H1 (cell line): ENCODE measurements around the gene ERI3. TPM values are rescaled to one million over a fixed set of nuclear protein-coding genes. Genes with fewer than 3 reads are reported as not detected.

Experiments
- CTCF ChIA-PET: fragments of 300-600 bp; sonication (Branson Sonifier 250); formaldehyde crosslinking; loops from one replicate; lab custom pipeline; 2021; ENCODE audit not compliant: partially characterized antibody; lab: Charles Lee
- POLR2A ChIA-PET: fragments of 300-600 bp; sonication (Branson Sonifier 250); formaldehyde crosslinking; loops from one replicate; lab custom pipeline; 2021; ENCODE audit warnings: inconsistent platforms; ENCODE audit not compliant: partially characterized antibody; lab: Charles Lee
- DNase-seq, 2 experiments: peaks; one replicate each; pipeline versions ENCODE4 v3.0.0 to v3.0.0-alpha.2; 2010 to 2022; ENCODE audit warnings: low spot score in 2 of 2, low read depth in 1 of 2, mixed read lengths in 1 of 2
- FAIRE-seq: peaks from 2 replicates; lab custom pipeline; 2011; peaks lifted over from hg19 to GRCh38; lab: Jason Lieb, UNC
- H2AFZ ChIP-seq: 2 replicates; pipeline ENCODE4 v1.8.1; 2012; ENCODE audit warnings: low read length, inconsistent platforms
- H2AK5ac ChIP-seq: 2 replicates; pipeline ENCODE4 v1.6.1; 2013; ENCODE audit warnings: low read depth, low read length
- H2BK120ac ChIP-seq: replicated peaks from 2 replicates; pipeline ENCODE3; 2013; ENCODE audit warnings: low read depth, low read length, inconsistent platforms
- H2BK12ac ChIP-seq: 2 replicates; pipeline ENCODE4 v1.6.1; 2013; ENCODE audit warnings: low read depth, low read length
- H2BK15ac ChIP-seq: 2 replicates; pipeline ENCODE4 v1.6.1; 2013; ENCODE audit warnings: low read length
- H2BK20ac ChIP-seq: 2 replicates; pipeline ENCODE4 v1.6.1; 2013; ENCODE audit warnings: low read length
- H2BK5ac ChIP-seq: 2 replicates; pipeline ENCODE4 v1.6.1; 2013; ENCODE audit warnings: low read depth, low read length
- H3K14ac ChIP-seq: 2 replicates; pipeline ENCODE4 v1.6.1; 2013; ENCODE audit warnings: inconsistent platforms; ENCODE audit not compliant: insufficient read length
- H3K18ac ChIP-seq: 2 replicates; pipeline ENCODE4 v1.6.1; 2013; ENCODE audit warnings: low read length; ENCODE audit errors: extremely low read depth
- H3K23ac ChIP-seq: 2 replicates; pipeline ENCODE4 v1.6.1; 2013; ENCODE audit warnings: inconsistent platforms; ENCODE audit not compliant: insufficient read length
- H3K23me2 ChIP-seq: 2 replicates; pipeline ENCODE4 v1.6.1; 2013; ENCODE audit warnings: low read depth, low read length
- H3K27ac ChIP-seq: 2 replicates; pipeline ENCODE4 v1.6.1; 2011; ENCODE audit warnings: low read depth, low read length, inconsistent platforms
- H3K27me3 ChIP-seq, 4 experiments: replicated peaks in 1 of 4; 1 replicate in 1 of 4; 2 replicates in 3 of 4; pipeline versions ENCODE4 v1.6.1 to v1.8.1; 2011 to 2013; ENCODE audit warnings: low read length in 3 of 4, mild to moderate bottlenecking in 3 of 4, inconsistent platforms in 2 of 4, mixed read lengths in 2 of 4, moderate library complexity in 1 of 4; ENCODE audit not compliant: control insufficient read depth in 3 of 4, insufficient read depth in 3 of 4; ENCODE audit errors: extremely low read depth in 1 of 4
- H3K36me3 ChIP-seq, 4 experiments: 2 replicates each; pipeline versions ENCODE4 v1.6.1 to v1.8.1; 2011 to 2013; ENCODE audit warnings: mild to moderate bottlenecking in 4 of 4, low read length in 3 of 4, moderate library complexity in 2 of 4, control low read depth in 1 of 4, inconsistent platforms in 1 of 4; ENCODE audit not compliant: insufficient read depth in 4 of 4, control insufficient read depth in 2 of 4
- H3K4ac ChIP-seq: replicated peaks from 2 replicates; pipeline ENCODE3; 2013; ENCODE audit warnings: low read length, low read depth, mixed read lengths, inconsistent platforms; ENCODE audit not compliant: insufficient read length
- H3K4me1 ChIP-seq, 4 experiments: replicated peaks in 1 of 4; 1 replicate in 1 of 4; 2 replicates in 3 of 4; pipeline versions ENCODE4 v1.6.1 to v1.8.1; 2011 to 2013; ENCODE audit warnings: low read length in 3 of 4, inconsistent platforms in 2 of 4, mixed read lengths in 1 of 4; ENCODE audit not compliant: insufficient read depth in 4 of 4, control insufficient read depth in 3 of 4
- H3K4me2 ChIP-seq, 2 experiments: 2 replicates each; pipeline versions ENCODE4 v1.6.1 to v1.8.1; 2011 to 2013; ENCODE audit warnings: low read depth in 2 of 2, low read length in 2 of 2, control low read depth in 1 of 2, inconsistent platforms in 1 of 2, mild to moderate bottlenecking in 1 of 2; ENCODE audit not compliant: insufficient read depth in 1 of 2
- H3K4me3 ChIP-seq, 4 experiments: fragments of 200-600, 300-600 bp in 1 of 4; sonication (generic), shearing (Covaris generic), sonication (Bioruptor Twin) in 1 of 4; 2 replicates each; pipeline versions ENCODE4 v1.5.1 to v1.8.1; 2011 to 2016; ENCODE audit warnings: low read length in 4 of 4, low read depth in 3 of 4, control low read depth in 2 of 4, inconsistent platforms in 2 of 4, mild to moderate bottlenecking in 2 of 4, mixed read lengths in 1 of 4, moderate library complexity in 1 of 4; ENCODE audit not compliant: insufficient read depth in 2 of 4; ENCODE audit errors: extremely low read depth in 1 of 4
- H3K56ac ChIP-seq: replicated peaks from 2 replicates; pipeline ENCODE3; 2013; ENCODE audit warnings: low read depth, mild to moderate bottlenecking, mixed read lengths, low read length, inconsistent platforms; ENCODE audit not compliant: insufficient read length
- H3K79me1 ChIP-seq: 2 replicates; pipeline ENCODE4 v1.6.1; 2013; ENCODE audit warnings: low read depth, low read length, control low read depth
- H3K79me2 ChIP-seq, 2 experiments: 2 replicates each; pipeline versions ENCODE4 v1.6.1 to v1.8.1; 2012 to 2013; ENCODE audit warnings: low read length in 2 of 2, mild to moderate bottlenecking in 2 of 2, inconsistent platforms in 1 of 2; ENCODE audit not compliant: insufficient read depth in 2 of 2, control insufficient read depth in 1 of 2
- H3K9ac ChIP-seq, 4 experiments: replicated peaks in 1 of 4; 1 replicate in 1 of 4; 2 replicates in 3 of 4; pipeline versions ENCODE4 v1.6.1 to v1.8.1; 2011 to 2013; ENCODE audit warnings: low read depth in 3 of 4, low read length in 3 of 4, control low read depth in 2 of 4, mild to moderate bottlenecking in 2 of 4, moderate library complexity in 2 of 4, inconsistent platforms in 1 of 4; ENCODE audit errors: extremely low read depth in 1 of 4
- H3K9me3 ChIP-seq, 2 experiments: 2 replicates each; pipeline versions ENCODE4 v1.6.1 to v1.8.1; 2012 to 2013; ENCODE audit warnings: mild to moderate bottlenecking in 2 of 2, moderate library complexity in 2 of 2, control low read depth in 1 of 2, inconsistent platforms in 1 of 2, low read depth in 1 of 2, low read length in 1 of 2, mixed read lengths in 1 of 2; ENCODE audit not compliant: insufficient read depth in 2 of 2
- H4K20me1 ChIP-seq, 2 experiments: replicated peaks in 1 of 2; 2 replicates each; pipeline versions ENCODE3 to v1.8.1; 2011 to 2013; ENCODE audit warnings: inconsistent platforms in 2 of 2, low read length in 2 of 2, mild to moderate bottlenecking in 1 of 2; ENCODE audit not compliant: insufficient read depth in 2 of 2, control insufficient read depth in 1 of 2
- H4K5ac ChIP-seq: 2 replicates; pipeline ENCODE4 v1.6.1; 2013; ENCODE audit warnings: low read length, low read depth, mixed read lengths, inconsistent platforms; ENCODE audit not compliant: insufficient read length
- H4K8ac ChIP-seq: 2 replicates; pipeline ENCODE4 v1.8.0; 2013; ENCODE audit warnings: mild to moderate bottlenecking, moderate library complexity, low read length, inconsistent platforms; ENCODE audit not compliant: insufficient read depth; ENCODE audit errors: extremely low read depth
- H4K91ac ChIP-seq: replicated peaks from 2 replicates; pipeline ENCODE3; 2013; ENCODE audit warnings: low read length, mixed read lengths, inconsistent platforms; ENCODE audit not compliant: insufficient read length
- CREB1 ChIP-seq: IDR thresholded peaks from 2 replicates; pipeline ENCODE4 v1.6.1; 2012; ENCODE audit warnings: inconsistent platforms
- FOSL1 ChIP-seq: IDR thresholded peaks from 2 replicates; pipeline ENCODE4 v1.6.1; 2011; ENCODE audit warnings: mild to moderate bottlenecking, low read depth, low read length, moderate library complexity; ENCODE audit not compliant: insufficient read depth
- RAD21 ChIP-seq, 2 experiments: IDR thresholded peaks in 1 of 2; conservative IDR thresholded peaks in 1 of 2; 2 replicates each; pipeline ENCODE4 v1.6.1; 2011; ENCODE audit warnings: low read depth in 2 of 2, low read length in 2 of 2, improper control_type of control experiment in 1 of 2, inconsistent platforms in 1 of 2, mild to moderate bottlenecking in 1 of 2, moderate library complexity in 1 of 2
- SP4 ChIP-seq: IDR thresholded peaks from 2 replicates; pipeline ENCODE4 v1.6.1; 2012; ENCODE audit warnings: low read length, inconsistent platforms
- SRF ChIP-seq: IDR thresholded peaks from 2 replicates; pipeline ENCODE4 v1.6.1; 2011; ENCODE audit warnings: mild to moderate bottlenecking, low read depth, low read length, moderate library complexity
- ZNF274 ChIP-seq: IDR thresholded peaks from 2 replicates; pipeline ENCODE4 v1.7.0; 2012; ENCODE audit warnings: low read length, borderline replicate concordance; ENCODE audit errors: extremely low read depth
- WGBS, 2 experiments: shearing (Covaris generic) in 1 of 2; methylation state at CpG; one replicate each; pipeline versions ENCODE4 v1.1.6 to v1.1.7; 2013 to 2015; ENCODE audit warnings: low lambda C conversion rate in 2 of 2, mixed read lengths in 2 of 2, inconsistent platforms in 1 of 2, low coverage in 1 of 2, missing lambda C conversion rate in 1 of 2; ENCODE audit not compliant: insufficient replicate concordance in 2 of 2, insufficient coverage in 1 of 2, insufficient read length in 1 of 2; ENCODE audit errors: extremely low coverage in 1 of 2, missing lambda C conversion rate in 1 of 2; 5-methylcytosine and 5-hydroxymethylcytosine counted together
- polyA plus RNA-seq, 7 experiments: library from polyadenylated mRNA; depleted of rRNA in 3 of 7; stranded (reverse) in 5 of 7; unstranded in 2 of 7; fragments of >200 nt in 5 of 7; fragments of 200-250 nt in 2 of 7; gene quantifications; 1 replicate in 5 of 7; 2 replicates in 1 of 7; 4 replicates in 1 of 7; pipeline versions ENCODE4 v1.2.1 to v1.2.3, GENCODE V29; 2011 to 2013; ENCODE audit warnings: missing spikeins in 2 of 7, mixed read lengths in 2 of 7
- total RNA-seq: library from RNA; stranded (reverse); fragmentation: NEBNext Ultra II Directional; extraction: Animal tissue kit (Norgen Biotek cat#: 25700); gene quantifications from 2 replicates; pipeline ENCODE4 v1.2.1, GENCODE V29; 2021
- TF ChIP-seq, protein P1 (sequence below), 3 experiments: IDR thresholded peaks; 1 replicate in 2 of 3; 2 replicates in 1 of 3; pipeline versions ENCODE4 v1.5.1 to v1.6.1; 2011; ENCODE audit warnings: low read length in 3 of 3, mild to moderate bottlenecking in 3 of 3, inconsistent platforms in 2 of 3, low read depth in 1 of 3, moderate library complexity in 1 of 3; ENCODE audit not compliant: insufficient read depth in 1 of 3; ENCODE audit errors: control extremely low read depth in 1 of 3

The ERI3 gene
- total and polyA plus RNA-seq, 2 of the 8 experiments (the other 6 are each of a cell fraction or from before 2014, with no cell fraction given): 81.1 to 199 TPM

DNA sequence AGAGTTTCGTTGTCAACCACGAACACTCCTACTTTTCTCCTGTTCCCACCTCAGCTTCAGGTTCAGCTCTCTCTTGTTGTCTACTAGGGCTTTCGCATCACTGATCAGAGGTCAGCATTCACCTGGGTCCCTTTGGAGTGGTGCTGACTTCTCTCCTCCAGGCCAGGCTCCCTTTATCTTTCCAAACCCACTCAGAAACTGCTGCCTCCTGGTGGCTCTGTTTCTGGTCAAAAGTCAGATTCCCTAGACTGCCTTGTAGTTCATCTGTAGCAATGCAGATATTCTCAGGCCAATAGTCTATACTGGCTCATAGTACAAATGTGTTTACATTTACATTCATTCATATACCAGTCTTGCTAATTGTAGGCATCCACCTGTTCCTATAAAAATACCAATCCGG, 6.4 kb upstream of the ERI3 start:
- no peak overlapping the region for H2BK20ac ChIP-seq
- no peak overlapping the region for H3K56ac ChIP-seq
- no peak overlapping the region for H3K4ac ChIP-seq
- no peak overlapping the region for H2AFZ ChIP-seq
- H3K4me3 ChIP-seq: no peak overlapping the region
- no peak overlapping the region for H2AK5ac ChIP-seq
- CTCF ChIA-PET: interaction anchor here (0.6 to 9.2 kb wide), 16 partner anchors 10 to 232 kb away, joined by 3 to 49 read pairs (median 4); no protein-coding TSS in a partner anchor
- no peak for FAIRE-seq
- H4K5ac ChIP-seq: no peak overlapping the region
- no peak overlapping the region for H4K91ac ChIP-seq
- no peak for DNase-seq
- POLR2A ChIA-PET: interaction anchor here (1.2 kb wide), 1 partner anchor 270 kb away, joined by 3 read pairs; no protein-coding TSS in a partner anchor
- no peak overlapping the region for H3K9ac ChIP-seq
- H3K36me3 ChIP-seq: no peaks in the 10 kb centered on the region
- H3K23ac ChIP-seq: no peak overlapping the region
- no peak overlapping the region for H2BK15ac ChIP-seq
- H2BK5ac ChIP-seq: no peak overlapping the region
- H3K18ac ChIP-seq: no peak overlapping the region
- no peaks in the 10 kb centered on the region for H3K79me2 ChIP-seq
- no peak for TF ChIP-seq CREB1
- no peak for TF ChIP-seq SRF
- TF ChIP-seq SP4: no peak
- TF ChIP-seq, protein P1, sequence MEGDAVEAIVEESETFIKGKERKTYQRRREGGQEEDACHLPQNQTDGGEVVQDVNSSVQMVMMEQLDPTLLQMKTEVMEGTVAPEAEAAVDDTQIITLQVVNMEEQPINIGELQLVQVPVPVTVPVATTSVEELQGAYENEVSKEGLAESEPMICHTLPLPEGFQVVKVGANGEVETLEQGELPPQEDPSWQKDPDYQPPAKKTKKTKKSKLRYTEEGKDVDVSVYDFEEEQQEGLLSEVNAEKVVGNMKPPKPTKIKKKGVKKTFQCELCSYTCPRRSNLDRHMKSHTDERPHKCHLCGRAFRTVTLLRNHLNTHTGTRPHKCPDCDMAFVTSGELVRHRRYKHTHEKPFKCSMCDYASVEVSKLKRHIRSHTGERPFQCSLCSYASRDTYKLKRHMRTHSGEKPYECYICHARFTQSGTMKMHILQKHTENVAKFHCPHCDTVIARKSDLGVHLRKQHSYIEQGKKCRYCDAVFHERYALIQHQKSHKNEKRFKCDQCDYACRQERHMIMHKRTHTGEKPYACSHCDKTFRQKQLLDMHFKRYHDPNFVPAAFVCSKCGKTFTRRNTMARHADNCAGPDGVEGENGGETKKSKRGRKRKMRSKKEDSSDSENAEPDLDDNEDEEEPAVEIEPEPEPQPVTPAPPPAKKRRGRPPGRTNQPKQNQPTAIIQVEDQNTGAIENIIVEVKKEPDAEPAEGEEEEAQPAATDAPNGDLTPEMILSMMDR (IDR thresholded peaks at IDR 0.05; ENCODE audit: control extremely low read depth in 1 of 3, insufficient read depth in 1 of 3, low read depth in 1 of 3, low read length in 3 of 3): peak in 2 of 3 experiments; percentile 43 to 51; a peak in 3 of 4 replicates
- TF ChIP-seq FOSL1: no peak
- TF ChIP-seq ZNF274: no peak
- peak; percentile 27 to 47; a peak in 3 of 4 replicates for TF ChIP-seq RAD21 (IDR thresholded peaks at IDR 0.05 in 1 of 2, conservative IDR thresholded peaks at IDR 0.05 in 1 of 2; ENCODE audit: low read depth in 2 of 2, low read length in 2 of 2)
- no peak overlapping the region for H3K14ac ChIP-seq
- no peaks in the 10 kb centered on the region for H3K23me2 ChIP-seq
- H2BK12ac ChIP-seq: no peak overlapping the region
- H3K9me3 ChIP-seq: no peaks in the 10 kb centered on the region
- H3K4me2 ChIP-seq: no peak overlapping the region
- H3K27me3 ChIP-seq: no peaks in the 10 kb centered on the region; a peak in 2 of 7 replicates
- peaks cover 0 to 5% (median 0%) of the 10 kb centered on the region in 4 experiments; a peak in 4 of 7 replicates for H3K4me1 ChIP-seq
- H2BK120ac ChIP-seq: no peak overlapping the region
- H4K20me1 ChIP-seq: no peaks in the 10 kb centered on the region
- no peak overlapping the region for H3K27ac ChIP-seq
- H3K79me1 ChIP-seq: no peaks in the 10 kb centered on the region
- no peak overlapping the region for H4K8ac ChIP-seq
- 76% methylated on average over 4 of the region's 4 CpGs; no CpG with 5 or more reads in 1 of the 2 experiments for WGBS, 2 experiments
